ENCODE results near the gene CBR3.

The CBR3 gene

DNA sequence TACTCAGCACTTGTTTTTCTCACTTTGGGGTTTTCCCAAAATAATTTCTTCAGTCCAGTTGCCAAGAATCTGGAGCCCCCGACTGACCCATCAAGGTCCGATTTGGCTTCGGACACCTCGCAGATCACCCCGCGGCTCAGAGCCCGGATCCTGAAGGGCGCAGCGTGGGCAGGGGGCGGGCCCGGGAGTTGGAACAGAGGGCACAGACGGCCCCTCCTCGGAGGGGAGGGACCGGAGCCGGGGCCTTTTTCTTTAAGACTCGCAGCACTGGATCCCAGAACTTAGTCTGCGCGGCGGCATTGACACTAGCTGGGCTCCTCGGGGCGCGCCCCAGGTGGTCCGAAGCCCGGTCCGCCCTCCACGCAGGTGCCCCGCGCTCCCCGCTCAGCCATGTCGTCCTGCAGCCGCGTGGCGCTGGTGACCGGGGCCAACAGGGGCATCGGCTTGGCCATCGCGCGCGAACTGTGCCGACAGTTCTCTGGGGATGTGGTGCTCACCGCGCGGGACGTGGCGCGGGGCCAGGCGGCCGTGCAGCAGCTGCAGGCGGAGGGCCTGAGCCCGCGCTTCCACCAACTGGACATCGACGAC, at the start of gene CBR3:
Gene CBR3 (plus strand): TSS at position 277 of the 588 bp plus-strand sequence. CDS start 114 bp downstream, at position 391.
- peak within 1 kb of the TSS; percentile 65 for H3K4me3 ChIP-seq (replicated peaks; ENCODE audit: low read depth, low read length)
- DNase-seq (ENCODE audit: extremely low read depth, low read depth) = no peak
- no peak for TF ChIP-seq CTCF (IDR thresholded peaks at IDR 0.05; ENCODE audit: low read depth, low read length, missing control alignments)

GRCh38 chr21:36087362-36088138, 47.3 kb upstream of the CBR3 start:
- H3K4me3 ChIP-seq (replicated peaks; ENCODE audit: low read depth, low read length) = no peak overlapping the region
- no peak for DNase-seq (ENCODE audit: extremely low read depth, low read depth)
- TF ChIP-seq CTCF (IDR thresholded peaks at IDR 0.05; ENCODE audit: low read depth, low read length, missing control alignments) = peak; percentile 37

GRCh38 chr21:36089946-36090345, 44.9 kb upstream of the CBR3 start:
- no peak overlapping the region for H3K4me3 ChIP-seq (replicated peaks; ENCODE audit: low read depth, low read length)
- no peak for DNase-seq (ENCODE audit: extremely low read depth, low read depth)
- TF ChIP-seq CTCF (IDR thresholded peaks at IDR 0.05; ENCODE audit: low read depth, low read length, missing control alignments) = no peak

DNA sequence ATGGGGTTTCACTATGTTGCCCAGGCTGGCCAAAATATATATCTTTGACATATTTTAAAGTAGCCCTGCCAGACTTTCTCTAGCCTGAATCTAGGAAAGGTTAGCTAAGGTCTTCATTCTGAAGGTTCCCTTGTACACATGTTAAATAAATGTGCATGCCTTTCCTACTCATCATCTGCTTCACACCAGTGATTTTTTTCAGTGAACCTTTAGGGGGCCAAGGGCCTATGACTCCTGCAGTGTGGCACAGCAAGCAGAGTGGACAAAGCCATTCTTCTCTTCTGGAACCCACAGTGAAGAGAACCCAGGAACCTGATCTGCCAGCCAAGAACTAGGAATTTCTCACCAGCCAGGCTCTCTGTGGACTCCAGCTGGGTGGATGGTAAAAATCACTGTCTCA, 42.2 kb upstream of the CBR3 start:
- no peak for TF ChIP-seq CTCF (IDR thresholded peaks at IDR 0.05; ENCODE audit: low read depth, low read length, missing control alignments)
- no peak overlapping the region for H3K4me3 ChIP-seq (replicated peaks; ENCODE audit: low read depth, low read length)
- no peak for DNase-seq (ENCODE audit: extremely low read depth, low read depth)

GRCh38 chr21:36093512-36093911, 41.4 kb upstream of the CBR3 start:
- TF ChIP-seq CTCF (IDR thresholded peaks at IDR 0.05; ENCODE audit: low read depth, low read length, missing control alignments) = no peak
- no peak for DNase-seq (ENCODE audit: extremely low read depth, low read depth)
- H3K4me3 ChIP-seq (replicated peaks; ENCODE audit: low read depth, low read length) = no peak overlapping the region

DNA sequence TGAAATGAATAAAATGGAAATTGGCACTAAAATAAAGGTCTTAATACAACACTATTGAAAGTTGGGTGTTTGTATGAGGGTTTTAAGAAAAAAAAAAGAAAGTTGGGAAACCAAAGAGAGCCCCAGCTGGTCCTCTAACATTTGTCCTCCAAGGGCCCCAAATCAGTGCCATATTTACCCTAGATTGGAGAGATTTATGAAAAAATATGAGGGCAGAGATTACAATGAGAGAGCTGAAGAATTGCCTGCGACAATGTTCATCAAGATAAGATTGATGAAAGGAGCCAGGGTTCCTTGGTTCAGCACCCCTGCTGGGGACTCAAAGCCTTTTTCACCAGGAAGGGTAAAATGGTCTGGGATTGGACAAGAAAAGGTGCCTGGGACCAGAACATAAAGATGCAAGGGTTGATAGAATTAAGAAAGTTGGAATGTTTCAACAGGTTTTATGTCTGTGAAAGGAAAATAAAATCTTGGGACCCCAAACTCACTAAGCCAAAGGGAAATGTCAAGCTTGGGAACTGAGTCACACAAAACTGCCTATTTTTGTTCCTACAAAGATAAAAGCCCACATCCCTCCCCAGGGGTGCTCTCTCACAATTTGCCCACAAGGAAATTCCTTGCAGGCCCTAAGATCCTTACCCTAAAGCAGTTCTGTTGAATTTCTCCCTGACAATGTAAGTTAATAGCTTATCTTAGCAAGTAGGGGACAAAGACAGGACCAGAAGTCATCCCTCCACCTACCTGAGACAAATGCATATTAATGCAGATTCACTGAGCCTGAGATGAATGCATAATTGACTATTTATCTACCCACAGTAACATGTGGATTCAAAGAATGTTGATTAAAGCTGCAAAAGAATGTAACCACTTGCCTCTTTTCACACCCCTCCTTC, 38.2 kb upstream of the CBR3 start:
- no peak overlapping the region for H3K4me3 ChIP-seq (replicated peaks; ENCODE audit: low read depth, low read length)
- DNase-seq (ENCODE audit: extremely low read depth, low read depth) = no peak
- no peak for TF ChIP-seq CTCF (IDR thresholded peaks at IDR 0.05; ENCODE audit: low read depth, low read length, missing control alignments)
